ACC112 (cell line): ENCODE measurements around the gene CCL24.
"Not testable (repeated sequence)": the region's sequence is repeated elsewhere in the genome, so short reads cannot be mapped to it uniquely, and the experiment has no call there.

Source experiments
- H2AFZ ChIP-seq: fragments of 200-600 bp; sonication (generic); one replicate; pipeline ENCODE4 v1.6.0; 2017; ENCODE audit warnings: antibody characterized with exemption, low read length; ENCODE audit not compliant: unreplicated experiment
- H3K27ac ChIP-seq: fragments of 200-600 bp; sonication (generic); 2 replicates; pipeline ENCODE4 v1.5.1; 2014; ENCODE audit warnings: low read depth, mild to moderate bottlenecking, antibody characterized with exemption, low read length, moderate library complexity
- H3K27me3 ChIP-seq: fragments of 200-600 bp; sonication (generic); 2 replicates; pipeline ENCODE4 v1.6.1; 2014; ENCODE audit warnings: mild to moderate bottlenecking, antibody characterized with exemption, low read length, moderate library complexity, mixed read lengths; ENCODE audit not compliant: insufficient read depth
- H3K36me3 ChIP-seq: fragments of 200-600 bp; sonication (generic); 2 replicates; pipeline ENCODE4 v1.6.1; 2016; ENCODE audit warnings: mild to moderate bottlenecking, antibody characterized with exemption, low read length, moderate library complexity, mixed read lengths; ENCODE audit not compliant: insufficient read depth
- H3K4me1 ChIP-seq: fragments of 200-600 bp; sonication (generic); one replicate; pipeline ENCODE4 v1.6.1; 2016; ENCODE audit warnings: low read length, mixed read lengths; ENCODE audit not compliant: insufficient read depth, unreplicated experiment, control insufficient read depth
- H3K4me3 ChIP-seq: fragments of 200-600 bp; sonication (generic); 2 replicates; pipeline ENCODE4 v1.5.1; 2014; ENCODE audit warnings: mild to moderate bottlenecking, low read depth, low read length
- H3K79me2 ChIP-seq: fragments of 200-600 bp; sonication (generic); one replicate; pipeline ENCODE4 v1.6.0; 2016; ENCODE audit warnings: low read length; ENCODE audit not compliant: control insufficient read depth, unreplicated experiment, insufficient read depth

Gene CCL24

DNA sequence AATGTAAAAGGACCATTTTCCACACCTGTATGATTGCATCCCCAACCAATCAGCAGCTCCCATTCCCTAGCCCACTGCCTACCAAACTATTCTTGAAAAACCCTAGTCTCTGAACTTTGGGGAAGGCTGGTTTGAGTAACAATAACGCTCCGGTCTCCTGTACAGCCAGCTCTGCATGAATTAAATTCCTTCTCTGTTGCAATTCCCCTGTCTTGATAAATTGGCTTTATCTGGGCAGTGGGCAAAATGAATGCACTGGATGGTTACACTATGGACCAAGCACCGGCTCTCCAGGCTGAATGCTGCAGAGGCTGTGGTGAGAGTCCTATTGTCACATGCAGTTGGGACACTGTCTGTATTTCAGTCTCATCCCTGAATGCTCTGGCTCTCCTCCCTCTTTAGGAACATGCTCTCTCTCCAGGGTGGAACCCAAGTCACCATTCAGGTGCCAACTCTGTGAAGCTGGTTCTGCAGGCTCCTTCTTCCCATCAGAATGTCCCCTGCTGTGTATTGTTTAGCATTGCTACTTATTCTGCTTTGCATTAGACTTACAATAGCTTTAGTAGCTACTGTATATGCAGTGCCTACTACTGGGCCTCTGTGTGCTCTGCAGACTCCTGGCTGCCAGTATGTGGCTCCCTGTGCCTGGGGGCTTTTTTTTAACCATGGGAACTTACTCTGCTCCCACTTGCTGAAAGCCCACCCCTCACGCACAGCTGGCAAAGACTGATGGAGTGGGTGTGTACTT is 6.9 kb downstream of the CCL24 start:
- H3K79me2 ChIP-seq: no peaks in the 10 kb centered on the region
- H2AFZ ChIP-seq: no peak overlapping the region
- no peaks in the 10 kb centered on the region for H3K4me1 ChIP-seq
- no peak overlapping the region for H3K27ac ChIP-seq
- peaks cover 5% of the 10 kb centered on the region; the same call in 1 of the 2 replicates for H3K27me3 ChIP-seq
- no peaks in the 10 kb centered on the region for H3K36me3 ChIP-seq
- no peak overlapping the region for H3K4me3 ChIP-seq

DNA sequence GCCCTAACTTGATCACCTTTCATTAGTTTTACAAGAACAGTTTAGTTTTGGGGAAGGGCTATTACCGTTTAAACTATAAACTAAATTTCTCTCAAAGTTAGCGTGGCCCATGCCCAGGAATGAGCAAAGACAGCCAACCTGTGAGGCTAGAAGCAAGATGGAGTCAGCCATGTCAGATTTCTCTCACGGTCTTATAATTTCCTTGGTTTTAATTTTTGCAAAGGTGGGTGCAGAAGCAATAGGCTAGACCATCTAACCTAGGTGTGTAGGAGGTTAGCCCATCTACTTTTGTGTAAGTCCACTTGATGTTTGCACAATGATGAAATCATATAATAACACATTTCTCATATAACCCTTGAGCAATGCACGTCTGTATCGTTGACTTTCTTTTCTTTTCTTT is 8.9 kb downstream of the CCL24 start:
- Histone ChIP-seq H3K27ac (no peak overlapping the region), H2AFZ (no peak overlapping the region), H3K27me3 (peaks cover 5% of the 10 kb centered on the region; the same call in 1 of the 2 replicates), H3K4me3 (no peak overlapping the region), H3K79me2 (no peaks in the 10 kb centered on the region), H3K4me1 (no peaks in the 10 kb centered on the region), H3K36me3 (no peaks in the 10 kb centered on the region)

DNA sequence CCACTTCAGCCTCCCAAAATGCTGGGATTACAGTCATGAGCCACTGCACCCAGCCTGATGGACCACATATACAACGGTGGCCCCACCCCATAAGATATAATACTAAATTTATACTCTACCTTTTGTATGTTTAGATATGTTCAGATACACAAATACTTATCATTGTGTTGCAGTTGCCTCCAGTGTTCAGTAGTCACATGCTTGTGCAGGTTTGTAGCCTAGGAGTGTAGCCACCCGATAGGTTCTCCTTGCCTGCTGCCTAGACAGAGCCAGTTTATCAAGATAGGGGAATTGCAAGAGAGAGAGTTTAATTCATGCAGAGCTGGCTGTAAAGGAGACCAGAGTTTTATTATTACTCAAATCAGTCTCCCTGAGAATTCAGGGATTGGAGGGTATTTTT is 9.6 kb downstream of the CCL24 start:
- H2AFZ ChIP-seq: no peak overlapping the region
- H3K79me2 ChIP-seq: no peaks in the 10 kb centered on the region
- no peak overlapping the region for H3K27ac ChIP-seq
- no peaks in the 10 kb centered on the region for H3K36me3 ChIP-seq
- peaks cover 5% of the 10 kb centered on the region; the same call in 1 of the 2 replicates for H3K27me3 ChIP-seq
- H3K4me3 ChIP-seq: no peak overlapping the region
- H3K4me1 ChIP-seq: no peaks in the 10 kb centered on the region

DNA sequence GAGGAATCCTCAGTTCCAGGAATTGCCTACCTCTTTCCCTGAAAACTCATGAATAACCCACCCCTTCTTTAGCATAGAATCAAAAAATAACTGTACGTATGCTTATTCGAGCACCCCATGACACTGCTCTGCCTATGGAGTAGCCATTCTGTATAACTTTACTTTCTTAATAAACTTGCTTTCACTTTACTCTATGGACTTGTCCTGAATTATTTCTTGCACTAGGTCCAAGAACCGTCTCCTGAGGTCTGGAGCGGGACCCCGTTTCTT is 11.1 kb downstream of the CCL24 start:
- Histone ChIP-seq H3K79me2 (no peaks in the 10 kb centered on the region), H2AFZ (no peak overlapping the region), H3K27ac (no peak overlapping the region), H3K4me3 (no peak overlapping the region), H3K4me1 (no peaks in the 10 kb centered on the region), H3K27me3 (peaks cover 5% of the 10 kb centered on the region; the same call in 1 of the 2 replicates), H3K36me3 (no peaks in the 10 kb centered on the region)

DNA sequence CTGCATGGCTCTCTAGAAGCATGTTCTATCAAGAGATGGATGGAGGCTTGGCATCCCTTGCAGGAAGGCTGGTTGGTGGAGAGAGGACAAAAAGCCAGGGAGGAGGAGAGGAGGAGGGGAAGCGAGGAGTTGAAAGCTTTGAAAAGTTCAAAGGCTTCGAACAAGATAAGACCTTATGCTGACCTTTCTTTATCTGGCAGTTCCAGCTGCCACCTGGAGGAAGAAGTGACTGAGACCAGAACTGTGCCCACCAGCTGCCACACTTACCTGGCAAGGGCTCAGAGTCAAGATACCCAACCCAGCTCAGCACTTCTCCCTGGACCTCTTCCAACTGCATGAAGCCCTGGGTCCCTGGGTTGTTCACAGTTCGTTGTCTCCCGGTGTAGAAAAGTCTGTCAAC is 14.8 kb downstream of the CCL24 start:
- no peak overlapping the region for H2AFZ ChIP-seq
- H3K36me3 ChIP-seq: no peaks in the 10 kb centered on the region
- peaks cover 3% of the 10 kb centered on the region for H3K4me1 ChIP-seq
- H3K4me3 ChIP-seq: no peak overlapping the region
- peaks cover 8% of the 10 kb centered on the region; the same call in 1 of the 2 replicates for H3K27me3 ChIP-seq
- no peak overlapping the region for H3K27ac ChIP-seq
- no peaks in the 10 kb centered on the region for H3K79me2 ChIP-seq

DNA sequence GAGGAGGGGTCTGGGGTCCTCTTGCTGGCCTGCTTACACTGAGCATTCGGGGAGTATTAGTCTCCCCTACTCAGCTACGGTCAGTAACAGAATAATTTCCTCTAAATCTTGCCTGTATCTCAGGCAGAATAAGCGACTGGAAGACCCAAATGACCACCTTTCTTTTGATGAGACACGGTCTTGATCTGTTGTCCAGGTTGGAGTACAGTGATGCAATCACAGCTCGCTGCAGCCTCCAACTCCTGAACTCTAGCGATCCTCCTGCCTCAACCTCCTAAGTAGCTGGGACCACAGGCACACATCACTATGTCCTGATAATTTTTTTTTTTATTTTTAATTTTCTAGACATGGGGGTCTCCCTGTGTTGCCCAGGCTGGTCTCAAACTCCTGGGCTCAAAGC is 17.2 kb downstream of the CCL24 start:
- Histone ChIP-seq H3K79me2 (no peaks in the 10 kb centered on the region), H3K36me3 (no peaks in the 10 kb centered on the region), H3K4me1 (peaks cover 5% of the 10 kb centered on the region), H3K27me3 (0 out of 2 replicates have a peak, but pooled peaks cover 3% of the 10 kb centered on the region), H3K4me3 (no peak overlapping the region), H3K27ac (no peak overlapping the region), H2AFZ (no peak overlapping the region)

DNA sequence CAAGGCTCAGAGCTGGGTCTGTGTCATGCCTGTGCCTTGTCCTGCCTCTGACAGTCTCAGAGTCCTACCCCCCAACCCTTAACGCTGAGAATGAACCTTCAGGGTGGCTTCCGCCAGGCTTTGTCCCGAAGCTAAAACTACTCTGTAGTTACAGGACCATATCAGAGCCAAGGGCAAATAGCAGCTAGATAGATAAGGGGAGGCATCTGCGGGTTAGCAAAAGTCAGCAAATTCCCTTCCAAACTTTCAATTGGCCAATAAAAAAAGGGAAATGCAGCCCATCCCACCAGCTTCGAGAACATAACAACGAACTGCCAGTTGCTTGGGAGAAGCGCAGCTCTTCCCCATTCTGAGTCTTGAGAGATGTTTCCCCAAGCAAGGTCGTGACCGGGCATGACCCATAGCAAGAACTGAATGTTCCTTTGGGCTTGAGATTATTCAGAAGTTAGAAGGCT is 17.7 kb downstream of the CCL24 start:
- Histone ChIP-seq H3K4me1 (peaks cover 5% of the 10 kb centered on the region), H2AFZ (no peak overlapping the region), H3K27me3 (0 out of 2 replicates have a peak, but pooled peaks cover 3% of the 10 kb centered on the region), H3K36me3 (no peaks in the 10 kb centered on the region), H3K79me2 (no peaks in the 10 kb centered on the region), H3K4me3 (no peak overlapping the region), H3K27ac (no peak overlapping the region)

DNA sequence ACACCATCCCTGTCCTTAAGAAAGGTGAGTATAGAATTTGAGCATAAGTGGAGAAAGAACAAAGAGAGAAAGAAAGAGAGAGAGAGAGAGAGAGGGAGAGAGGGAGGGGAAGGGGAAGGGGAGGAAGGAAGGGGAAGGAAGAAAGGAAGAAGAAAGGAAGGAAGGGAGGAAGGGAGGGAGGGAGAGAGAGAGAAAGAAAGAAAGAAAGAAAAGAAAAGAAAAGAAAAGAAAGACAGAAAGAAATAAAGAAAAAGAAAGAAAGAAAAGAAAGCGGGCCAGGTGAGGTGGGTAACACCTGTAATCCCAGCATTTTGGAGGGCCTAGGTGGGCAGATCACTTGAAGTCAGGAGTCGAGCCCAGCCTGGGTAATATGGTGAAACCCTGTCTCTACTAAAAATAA is 19.9 kb downstream of the CCL24 start:
- Histone ChIP-seq H2AFZ (no peak overlapping the region), H3K79me2 (no peaks in the 10 kb centered on the region), H3K36me3 (no peaks in the 10 kb centered on the region), H3K4me3 (no peak overlapping the region), H3K4me1 (peaks cover 5% of the 10 kb centered on the region), H3K27ac (no peak overlapping the region), H3K27me3 (0 out of 2 replicates have a peak, but pooled peaks cover 3% of the 10 kb centered on the region)

DNA sequence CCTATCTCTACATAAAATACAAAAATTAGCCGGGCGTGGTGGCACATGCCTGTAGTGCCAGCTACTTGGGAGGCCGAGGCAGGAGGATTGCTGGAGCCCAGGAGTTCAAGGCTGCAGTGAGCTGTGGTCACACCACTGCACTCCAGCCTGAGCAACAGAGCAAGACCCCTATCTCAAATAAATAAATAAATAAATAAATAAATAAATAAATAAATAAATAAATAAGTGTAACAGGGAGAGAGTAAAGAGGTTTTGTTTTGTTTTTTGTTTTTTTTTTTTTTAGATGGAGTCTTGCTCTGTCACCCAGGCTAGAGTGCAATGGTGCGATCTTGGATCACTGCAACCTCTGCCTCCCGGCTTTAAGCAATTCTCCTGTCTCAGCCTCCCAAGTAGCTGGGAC is 21.0 kb downstream of the CCL24 start:
- H3K27me3 ChIP-seq, H3K36me3 ChIP-seq, H3K79me2 ChIP-seq, H3K4me3 ChIP-seq, H3K4me1 ChIP-seq, H2AFZ ChIP-seq, H3K27ac ChIP-seq: not testable (repeated sequence)

DNA sequence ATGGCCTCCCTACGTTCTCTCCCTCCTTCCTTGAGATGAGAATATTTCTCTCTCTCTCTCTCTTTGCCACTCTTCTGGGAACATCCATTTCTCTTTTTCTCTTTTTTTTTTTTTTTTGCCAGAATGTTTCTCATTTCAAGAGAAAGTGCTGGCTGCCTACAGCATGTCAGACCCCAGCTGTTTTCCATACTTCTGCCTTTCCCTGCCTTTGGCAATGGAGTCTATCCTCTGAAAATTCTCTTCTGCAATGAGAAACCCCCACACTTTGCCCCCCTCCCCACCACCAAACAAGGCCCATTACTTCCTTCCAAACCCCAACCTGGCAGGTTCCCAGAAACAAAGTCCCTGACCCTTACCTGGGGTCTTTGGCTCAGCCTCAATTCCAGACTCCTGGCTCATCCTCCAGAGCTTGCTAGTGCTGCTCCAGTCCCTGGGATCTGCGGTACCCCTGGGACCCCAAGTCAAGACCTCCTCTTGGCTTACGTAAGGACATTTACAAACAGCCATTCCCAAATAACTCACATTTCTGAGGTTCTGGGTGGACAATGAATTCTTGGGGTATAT is 24.2 kb downstream of the CCL24 start:
- Histone ChIP-seq H3K27me3 (no peaks in the 10 kb centered on the region), H2AFZ (no peak overlapping the region), H3K36me3 (no peaks in the 10 kb centered on the region), H3K4me1 (peaks cover 2% of the 10 kb centered on the region), H3K27ac (no peak overlapping the region), H3K4me3 (no peak overlapping the region), H3K79me2 (no peaks in the 10 kb centered on the region)

DNA sequence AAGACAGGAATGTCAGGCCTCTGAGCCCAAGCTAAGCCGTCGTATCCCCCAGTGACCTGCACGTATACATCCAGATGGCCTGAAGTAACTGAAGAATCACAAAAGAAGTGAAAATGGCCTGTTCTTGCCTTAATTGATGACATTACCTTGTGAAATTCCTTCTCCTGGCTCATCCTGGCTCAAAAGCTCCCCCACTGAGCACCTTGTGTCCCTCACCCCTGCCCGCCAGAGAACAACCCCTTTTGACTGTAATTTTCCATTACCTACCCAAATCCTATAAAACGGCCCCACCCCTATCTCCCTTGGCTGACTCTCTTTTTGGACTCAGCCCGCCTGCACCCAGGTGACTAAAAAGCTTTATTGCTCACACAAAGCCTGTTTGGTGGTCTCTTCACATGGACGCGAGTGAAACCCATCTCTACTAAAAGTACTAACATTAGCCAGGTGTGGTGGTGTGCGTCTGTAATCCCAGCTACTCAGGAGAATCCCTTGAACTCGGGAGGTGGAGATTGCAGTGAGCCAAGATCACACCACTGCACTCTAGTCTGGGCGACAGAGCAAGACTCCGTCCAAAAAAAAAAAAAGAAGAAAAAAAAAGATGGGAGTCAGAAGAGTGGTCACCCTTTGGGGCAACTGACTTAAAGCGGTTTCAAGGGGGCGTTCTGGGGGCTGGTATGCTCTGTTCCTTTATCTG is 25.3 kb downstream of the CCL24 start:
- not testable (repeated sequence) for H3K4me3 ChIP-seq, H3K4me1 ChIP-seq, H3K36me3 ChIP-seq, H3K79me2 ChIP-seq, H2AFZ ChIP-seq, H3K27me3 ChIP-seq, H3K27ac ChIP-seq
